GM15510 (cell line): ENCODE measurements around the gene RPP30.

Source experiments
- POLR2A ChIP-seq: IDR thresholded peaks from 3 replicates; pipeline ENCODE4 v1.6.1; 2011; ENCODE audit warnings: borderline replicate concordance; ENCODE audit not compliant: insufficient read length; ENCODE audit errors: extremely low read depth

RPP30 gene

DNA sequence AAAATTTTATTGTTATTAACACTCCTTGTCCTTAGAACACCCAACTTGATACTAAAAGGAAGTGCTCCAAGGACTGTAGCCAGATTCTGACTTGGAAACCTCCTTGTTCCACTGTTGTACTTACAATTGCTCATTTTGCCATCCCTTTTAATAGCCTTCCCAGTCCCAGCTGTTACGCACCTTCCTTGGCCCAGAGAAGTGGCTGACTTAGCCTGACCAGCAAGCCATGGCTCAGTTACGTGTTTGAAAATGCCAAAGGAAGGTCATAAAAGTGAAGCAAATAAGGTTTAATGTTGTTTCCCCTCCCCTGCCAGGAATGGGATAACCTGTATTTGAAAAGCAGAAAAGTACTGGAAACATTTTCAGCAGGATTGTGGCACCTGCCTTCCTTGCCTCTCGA, 52.8 kb downstream of the RPP30 start:
- no peak for TF ChIP-seq POLR2A

DNA sequence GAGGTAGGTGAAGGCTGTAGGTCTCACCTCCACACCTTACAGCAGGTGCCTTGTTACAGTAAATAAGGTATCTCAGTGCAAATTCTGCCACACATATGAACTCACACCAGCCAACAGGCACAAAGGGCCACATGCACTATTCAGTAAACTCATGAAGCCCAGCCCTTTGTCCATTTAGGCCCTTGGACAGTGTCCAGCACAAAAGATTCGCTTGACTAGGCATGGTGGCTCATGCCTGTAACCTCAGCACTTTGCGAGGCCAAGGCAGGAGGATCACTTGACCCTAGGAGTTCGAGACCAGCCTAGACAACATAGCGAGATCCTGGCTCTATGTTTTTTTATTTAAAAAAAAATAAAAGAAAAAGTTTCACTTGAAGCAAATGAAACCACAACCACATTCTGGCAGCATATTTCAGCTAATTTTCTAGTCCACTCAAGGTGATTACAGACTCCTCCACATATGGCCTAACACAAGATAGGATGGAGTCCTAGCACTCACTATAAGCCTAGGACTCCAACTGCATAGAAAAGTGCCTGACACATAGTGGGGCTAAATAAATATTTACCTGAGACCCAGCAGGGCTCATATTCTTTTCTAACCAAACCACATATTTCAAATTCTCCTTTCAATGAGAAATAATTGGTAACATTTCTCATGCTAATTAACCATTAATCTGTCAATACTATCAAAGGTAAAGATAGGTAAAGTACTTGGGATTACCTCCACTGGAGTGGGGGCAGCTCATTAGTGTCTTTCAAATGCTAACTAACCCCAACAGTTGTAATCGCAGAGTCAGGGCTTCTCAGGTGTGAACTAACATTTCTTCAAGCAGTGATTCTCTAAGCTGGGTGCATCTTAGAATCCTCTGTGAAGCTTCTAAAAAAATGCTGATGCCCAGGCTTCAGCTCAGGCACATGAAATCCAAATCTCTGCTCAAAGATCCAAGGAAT, 53.6 kb downstream of the RPP30 start:
- TF ChIP-seq POLR2A: no peak

DNA sequence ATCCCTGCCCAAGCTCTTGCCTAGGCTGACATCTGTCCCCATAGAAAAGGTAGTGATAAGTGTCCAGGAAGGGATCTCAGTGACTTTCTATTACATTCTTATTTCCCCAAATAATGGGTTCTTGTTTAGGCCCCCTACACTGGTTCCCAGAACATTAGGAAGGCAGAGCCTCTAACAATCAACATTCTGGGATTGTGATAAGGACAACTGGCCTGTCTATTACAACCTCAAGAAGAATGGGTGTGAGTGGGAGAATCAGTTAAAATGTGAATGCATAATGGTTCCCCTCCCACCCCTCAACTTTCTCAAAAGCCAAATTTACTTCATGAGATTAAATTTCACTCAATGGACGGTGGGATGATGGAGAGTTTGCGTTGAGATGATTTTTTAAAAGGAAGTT, 55.5 kb downstream of the RPP30 start:
- TF ChIP-seq POLR2A: no peak

DNA sequence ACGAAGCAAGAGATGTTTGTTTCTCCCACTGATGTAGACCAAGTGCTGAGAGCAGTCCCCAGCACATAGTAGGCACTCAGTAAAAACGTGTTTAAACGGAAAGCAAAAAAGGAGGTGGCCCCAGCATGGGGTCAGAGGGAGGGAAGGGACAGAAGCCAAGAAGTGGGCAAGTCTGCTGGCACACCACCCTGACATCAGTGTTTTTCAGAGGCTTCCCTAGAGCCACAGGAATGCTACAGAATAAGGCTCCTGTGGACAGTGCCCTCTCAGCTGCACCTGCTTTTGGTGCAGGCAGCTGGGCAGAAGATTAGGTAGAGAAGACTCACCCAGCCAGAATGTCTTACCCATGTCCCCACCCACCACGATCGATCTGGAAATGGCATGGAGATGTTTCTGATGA, 57.4 kb downstream of the RPP30 start:
- TF ChIP-seq POLR2A: no peak

DNA sequence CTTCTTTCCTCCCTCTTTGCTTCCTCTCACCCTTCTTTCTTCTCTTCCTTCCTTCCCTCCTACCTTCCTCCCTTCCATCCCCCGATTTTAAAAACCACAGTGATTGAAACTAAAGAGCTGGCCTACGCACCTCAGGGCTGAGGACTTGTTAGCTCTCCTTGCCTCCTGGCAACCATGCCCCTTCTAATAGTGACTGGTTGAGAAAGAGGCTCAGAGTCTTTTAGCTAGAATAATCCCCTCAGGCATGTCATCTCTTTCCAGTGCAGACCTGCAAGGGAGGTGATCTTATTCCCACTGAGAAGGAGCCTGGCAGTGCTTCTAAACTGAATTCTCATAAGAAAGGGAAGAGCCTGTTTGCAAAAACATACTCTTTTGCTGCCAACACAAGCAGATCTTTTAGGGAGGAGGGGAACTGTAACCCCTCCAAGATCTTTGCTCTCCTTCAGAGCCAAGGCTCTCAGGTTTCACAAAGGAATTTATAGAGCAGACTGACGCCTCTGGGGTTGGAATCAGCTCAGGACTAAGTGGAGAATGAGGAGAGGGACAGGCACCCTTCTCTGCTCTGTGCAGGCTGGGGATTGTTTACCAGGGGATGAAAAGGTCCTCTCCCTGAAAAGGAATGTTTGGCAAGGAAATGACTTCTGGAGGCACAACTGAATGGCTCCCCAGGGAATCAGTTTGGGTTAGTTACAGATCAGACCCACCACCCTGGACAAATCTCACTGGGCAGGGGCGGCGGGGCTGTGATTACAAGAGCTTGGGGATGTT, 58.5 kb downstream of the RPP30 start:
- no peak for TF ChIP-seq POLR2A

DNA sequence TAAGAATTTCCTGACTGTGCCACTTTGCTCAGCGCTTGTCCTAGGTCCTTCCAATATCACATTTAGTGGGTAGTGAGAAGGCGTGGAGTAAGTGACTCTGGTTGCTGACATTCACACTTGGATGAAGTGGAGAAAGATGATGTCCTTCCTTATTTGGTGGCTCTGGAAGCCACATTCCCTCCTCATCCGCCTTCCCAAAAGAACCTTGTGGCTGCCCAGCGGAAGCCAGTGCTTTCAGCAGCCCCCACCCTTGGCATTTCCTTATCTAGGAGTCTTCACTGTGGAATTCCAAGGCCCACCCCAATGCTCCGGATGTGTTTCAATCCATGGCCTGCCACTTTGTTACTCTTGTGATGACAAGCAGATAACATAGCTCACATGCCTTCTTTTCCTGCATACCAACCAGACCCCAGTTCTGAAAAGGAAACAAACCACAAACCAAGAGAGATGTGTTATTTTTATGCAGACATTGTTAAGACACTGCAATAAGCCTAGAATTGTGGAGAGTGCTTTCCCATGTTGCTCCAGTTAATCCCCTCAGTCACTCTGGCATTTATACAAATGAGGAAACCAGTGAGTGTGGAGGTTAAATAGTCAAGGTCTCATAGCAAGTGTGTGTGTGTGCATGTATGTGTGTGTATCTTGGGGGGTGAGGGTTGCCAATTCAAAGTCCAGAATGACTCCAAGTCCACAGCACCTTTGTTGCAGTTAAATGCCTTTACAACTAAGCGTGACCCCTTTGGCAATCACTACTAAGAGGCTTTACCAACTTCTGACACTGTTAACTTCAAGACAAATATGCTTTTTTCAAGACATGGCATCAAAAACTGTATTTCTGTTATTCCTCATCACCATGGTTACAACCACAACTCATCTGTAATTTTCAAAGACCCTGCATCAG, 59.4 kb downstream of the RPP30 start:
- TF ChIP-seq POLR2A: no peak

DNA sequence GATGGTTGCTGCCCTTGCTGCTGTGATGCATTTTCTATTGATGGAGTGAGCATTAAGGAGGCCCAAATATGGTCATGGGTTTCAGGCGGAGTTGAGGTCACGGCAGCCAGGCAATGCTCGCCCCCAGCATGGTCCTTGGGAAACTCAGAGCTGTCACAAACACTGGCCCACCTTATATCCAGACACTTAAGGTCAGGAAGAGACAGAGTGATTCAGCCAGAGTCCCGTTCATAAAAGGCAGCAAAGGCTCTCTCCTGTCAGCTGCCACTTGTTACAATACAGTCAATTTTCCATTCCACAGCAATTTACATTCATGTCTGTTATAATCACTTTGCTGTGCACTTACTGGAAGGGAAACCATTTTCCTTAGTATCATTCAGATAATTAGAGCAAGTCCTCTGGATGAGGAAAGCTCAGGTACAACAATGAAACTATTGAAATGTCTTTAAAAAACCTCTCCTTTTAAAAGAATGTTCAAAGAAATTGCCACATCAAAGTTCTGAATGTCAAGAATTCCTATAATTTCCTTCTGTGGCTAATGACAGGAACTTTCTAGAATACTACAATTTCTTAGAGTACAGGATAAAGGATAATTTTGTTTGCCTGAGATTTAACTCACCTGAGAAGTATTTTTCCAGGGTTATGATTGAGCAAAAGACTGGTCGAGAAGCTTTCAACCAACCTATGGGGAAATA, 64.0 kb downstream of the RPP30 start:
- no peak for TF ChIP-seq POLR2A

DNA sequence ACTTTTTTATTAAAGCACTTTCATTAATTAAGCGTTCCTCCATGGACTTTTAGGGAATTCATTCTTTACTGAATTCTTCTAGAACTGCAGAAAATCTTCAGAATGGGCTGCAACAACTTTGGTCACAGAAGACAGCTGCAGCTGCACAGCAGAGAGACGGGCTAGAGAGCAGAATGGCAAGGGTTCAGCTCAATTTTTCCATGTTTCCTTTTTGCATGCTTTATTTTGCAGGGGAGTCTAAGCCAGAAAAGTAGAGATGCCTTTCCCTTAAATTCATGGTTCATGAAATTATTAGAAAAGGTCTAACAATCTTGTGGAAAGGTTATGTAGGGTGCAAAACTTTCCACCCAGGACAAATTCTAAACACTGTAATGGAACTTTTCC, 64.5 kb downstream of the RPP30 start:
- TF ChIP-seq POLR2A: no peak

DNA sequence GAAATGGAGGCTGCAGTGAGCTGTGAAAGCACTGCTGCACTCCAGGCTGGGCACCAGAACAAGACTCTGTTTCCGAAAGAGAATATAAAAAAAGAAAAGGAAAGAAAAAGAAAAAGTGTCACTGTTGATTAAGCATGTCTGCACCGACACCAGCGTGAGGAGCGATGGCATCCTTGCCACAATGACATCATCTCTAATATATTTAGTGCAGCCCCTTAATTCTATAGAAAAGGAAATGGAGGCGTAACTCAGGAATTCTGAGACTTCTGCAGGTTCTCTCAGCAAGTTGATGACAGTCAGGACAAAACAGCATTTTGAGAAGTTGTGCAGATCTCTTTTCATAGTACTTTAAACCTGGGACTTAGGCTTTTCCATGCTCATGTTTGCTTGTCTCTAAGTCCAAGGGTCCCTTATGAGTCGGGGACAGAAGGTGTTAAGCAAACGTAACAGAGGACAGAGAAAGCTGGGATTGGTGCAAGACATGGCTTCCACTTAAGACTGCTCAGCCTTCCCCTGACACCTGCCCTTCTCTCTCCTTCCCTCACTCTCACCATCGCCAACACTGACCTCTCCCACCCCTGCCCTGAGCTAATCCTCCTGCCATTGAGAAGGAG, 66.0 kb downstream of the RPP30 start:
- no peak for TF ChIP-seq POLR2A

DNA sequence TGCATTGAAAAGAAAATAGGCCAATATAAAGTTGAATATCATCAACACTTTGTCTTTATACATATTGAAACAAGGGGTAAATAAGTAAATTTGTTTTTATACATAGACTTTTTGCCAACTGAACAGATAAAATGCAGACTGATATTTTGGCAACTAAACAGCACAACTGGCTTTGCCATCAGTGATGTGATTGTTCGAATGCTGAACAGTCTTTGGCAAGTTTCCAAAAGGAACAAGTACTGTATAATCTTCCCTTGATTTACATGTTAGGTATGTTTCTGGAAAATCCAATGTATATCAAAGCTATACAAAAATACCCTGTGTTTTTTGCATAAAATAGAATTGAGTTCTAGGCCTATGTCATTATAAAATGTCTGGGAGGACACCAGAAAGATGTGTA, 67.3 kb downstream of the RPP30 start:
- TF ChIP-seq POLR2A: no peak

DNA sequence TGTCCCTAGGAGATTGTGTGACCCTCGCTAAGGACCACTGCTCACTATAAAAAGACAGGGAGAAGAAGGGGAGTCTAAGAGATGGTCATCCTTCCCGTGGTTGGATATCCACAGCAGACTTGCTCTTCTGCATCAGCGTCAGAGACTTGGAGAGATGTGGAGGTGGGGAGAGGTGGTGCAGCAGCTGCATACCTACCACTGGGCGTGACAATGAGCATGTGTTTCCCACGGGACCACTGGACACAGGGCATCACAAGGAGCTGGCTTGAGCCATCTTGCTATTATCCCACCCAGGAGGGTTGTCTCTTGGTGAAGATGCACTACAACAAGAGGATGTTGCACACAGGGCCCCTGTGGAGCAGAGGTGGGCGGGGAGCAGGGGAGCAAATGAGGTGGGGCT, 67.9 kb downstream of the RPP30 start:
- TF ChIP-seq POLR2A: no peak

DNA sequence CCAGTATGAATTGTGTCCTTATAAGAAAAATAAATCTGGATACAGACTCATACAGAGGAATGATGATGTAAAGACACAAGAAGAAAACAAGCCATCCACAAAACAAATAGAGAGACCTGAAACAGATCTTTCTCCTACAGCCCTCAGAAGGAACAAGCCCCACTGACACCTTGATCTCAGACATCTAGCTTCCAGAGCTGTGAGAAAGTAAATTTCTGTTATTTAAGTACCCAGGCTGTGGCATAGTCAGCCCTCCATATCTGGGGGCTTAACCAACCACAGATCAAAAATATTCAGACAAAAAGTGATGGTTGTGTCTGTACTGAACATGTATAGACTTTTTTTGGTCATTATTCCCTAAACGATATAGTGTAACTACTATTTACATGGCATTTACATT, 73.0 kb downstream of the RPP30 start:
- TF ChIP-seq POLR2A: no peak

DNA sequence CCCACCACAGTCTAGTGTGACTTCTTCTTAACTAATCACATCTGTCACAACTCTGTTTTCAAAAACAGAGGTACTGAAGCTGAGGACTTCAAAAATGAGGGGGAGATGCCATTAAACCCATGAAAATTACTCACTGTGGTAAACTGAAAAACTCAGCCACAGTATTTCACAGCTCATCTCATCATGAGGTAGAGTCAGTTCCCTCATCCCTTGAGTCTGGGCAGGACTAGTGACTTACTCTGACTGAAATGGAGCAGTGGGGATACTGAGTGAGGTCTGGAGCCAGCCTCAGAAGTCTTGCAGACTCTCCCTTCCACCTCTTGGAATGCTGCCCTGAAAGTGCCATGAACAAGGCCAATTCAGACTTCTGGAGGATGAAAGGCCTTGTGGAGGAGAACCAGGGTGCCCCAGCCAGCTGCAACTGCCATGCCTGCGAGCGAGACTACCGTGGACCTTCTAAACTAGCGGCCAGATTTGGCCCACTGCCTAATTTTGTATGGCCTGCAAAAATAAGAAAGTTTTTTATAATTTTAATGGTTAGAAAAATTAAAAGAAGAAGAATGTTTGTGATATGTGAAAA, 73.8 kb downstream of the RPP30 start:
- no peak for TF ChIP-seq POLR2A
